Measurements from ENCODE around the gene KIF16B. TPM values are rescaled to one million over a fixed set of nuclear protein-coding genes. Genes with fewer than 3 reads are reported as not detected.

The KIF16B gene
- total and polyA plus RNA-seq, 10 of the 15 experiments (the other 5 are each of a cell fraction or from before 2014, with no cell fraction given) = 0.21 to 5.2 (median 3.0) TPM

DNA sequence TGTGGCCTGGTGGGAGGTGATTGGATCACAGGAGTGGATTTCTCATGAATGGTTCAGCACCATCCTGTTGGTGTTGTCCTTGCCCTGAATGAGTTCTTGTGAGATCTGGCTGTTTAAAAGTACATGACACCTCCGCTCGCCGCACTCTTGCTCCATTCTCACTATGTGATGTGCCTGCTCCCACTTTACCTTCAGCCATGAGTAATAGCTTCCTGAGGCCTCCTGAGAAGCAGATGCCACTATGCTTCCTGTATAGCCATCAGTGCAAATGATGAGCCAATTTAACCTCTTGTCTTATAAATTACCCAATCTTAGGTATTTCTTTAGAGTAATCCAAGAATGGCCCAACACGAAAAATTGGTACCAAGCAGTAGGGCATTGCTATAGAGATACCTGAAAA lies 34.5 kb downstream of the KIF16B start:
- Histone ChIP-seq H3K4me1 (ENCODE audit: control insufficient read depth, insufficient read depth, low read length) (no peaks in the 10 kb centered on the region), H3K4me2 (ENCODE audit: control insufficient read depth, insufficient read depth) (no peak overlapping the region), H3K79me2 (ENCODE audit: control insufficient read depth, insufficient read depth, low read length) (no peaks in the 10 kb centered on the region), H3K9ac (ENCODE audit: control insufficient read depth, insufficient read depth, low read length) (no peak overlapping the region), H3K27ac (ENCODE audit: control insufficient read depth, insufficient read depth) (no peak overlapping the region), H3K27me3 (replicated peaks in 1 of 2; ENCODE audit: control insufficient read depth in 2 of 2, insufficient read depth in 2 of 2, low read length in 1 of 2) (no peaks in the 10 kb centered on the region), H2AFZ (ENCODE audit: control insufficient read depth, low read depth, low read length) (no peak overlapping the region), H3K9me3 (replicated peaks; ENCODE audit: control insufficient read depth, insufficient read depth, low read length) (no peaks in the 10 kb centered on the region), H3K36me3 (ENCODE audit: control insufficient read depth in 2 of 2, insufficient read depth in 2 of 2, low read length in 1 of 2) (no peaks in the 10 kb centered on the region), H3K4me3 (no peak overlapping the region), H4K20me1 (ENCODE audit: control insufficient read depth, insufficient read depth) (no peaks in the 10 kb centered on the region)
- in situ Hi-C loops (cut with MboI) = no loop called here
- no peak for FAIRE-seq
- DNase-seq (ENCODE audit: low read depth, low spot score) = no peak
- POLR2A ChIA-PET = no interaction called here
- BruUV-seq (replicated peaks) = no TSS peak
- intact Hi-C loops (cut with micrococcal nuclease; ENCODE audit: unreplicated experiment) = no loop called here
- CTCF ChIA-PET = no interaction called here
- SMC1A ChIA-PET (ENCODE audit: uncharacterized antibody, unreplicated experiment) = interaction anchor here (0.5 kb wide), 1 partner anchor 74 kb away, joined by 3 read pairs; no protein-coding TSS in a partner anchor
- 66% methylated on average over 4 of the region's 4 CpGs for WGBS (ENCODE audit: insufficient coverage, insufficient replicate concordance, low lambda C conversion rate, missing lambda C conversion rate)
- RAD21 ChIA-PET (ENCODE audit: unreplicated experiment) = no interaction called here
- ATAC-seq = no peak
- TF ChIP-seq SMC3 (IDR thresholded peaks at IDR 0.05; ENCODE audit: borderline replicate concordance, low read length) (no peak), TARDBP (IDR thresholded peaks at IDR 0.05; ENCODE audit: borderline replicate concordance) (no peak), TCF12 (IDR thresholded peaks at IDR 0.05; ENCODE audit: low read depth, low read length) (no peak), ZNF24 (IDR thresholded peaks at IDR 0.05) (no peak), SUZ12 (IDR thresholded peaks at IDR 0.05; ENCODE audit: unreplicated experiment) (no peak), EED (IDR thresholded peaks at IDR 0.05; ENCODE audit: low read depth) (no peak), SMAD5 (IDR thresholded peaks at IDR 0.05; ENCODE audit: low read depth) (no peak), EGR1 (IDR thresholded peaks at IDR 0.05; ENCODE audit: borderline replicate concordance in 1 of 2, low read depth in 2 of 2, low read length in 2 of 2) (no peak), LARP7 (IDR thresholded peaks at IDR 0.05) (no peak), BCL11A (IDR thresholded peaks at IDR 0.05; ENCODE audit: low read depth, low read length) (no peak)
- TF ChIP-seq, protein P1, sequence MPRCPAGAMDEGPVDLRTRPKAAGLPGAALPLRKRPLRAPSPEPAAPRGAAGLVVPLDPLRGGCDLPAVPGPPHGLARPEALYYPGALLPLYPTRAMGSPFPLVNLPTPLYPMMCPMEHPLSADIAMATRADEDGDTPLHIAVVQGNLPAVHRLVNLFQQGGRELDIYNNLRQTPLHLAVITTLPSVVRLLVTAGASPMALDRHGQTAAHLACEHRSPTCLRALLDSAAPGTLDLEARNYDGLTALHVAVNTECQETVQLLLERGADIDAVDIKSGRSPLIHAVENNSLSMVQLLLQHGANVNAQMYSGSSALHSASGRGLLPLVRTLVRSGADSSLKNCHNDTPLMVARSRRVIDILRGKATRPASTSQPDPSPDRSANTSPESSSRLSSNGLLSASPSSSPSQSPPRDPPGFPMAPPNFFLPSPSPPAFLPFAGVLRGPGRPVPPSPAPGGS (IDR thresholded peaks at IDR 0.05; ENCODE audit: borderline replicate concordance, insufficient read depth, low read depth, low read length, poor library complexity, severe bottlenecking) = no peak
- TF ChIP-seq, protein P2, sequence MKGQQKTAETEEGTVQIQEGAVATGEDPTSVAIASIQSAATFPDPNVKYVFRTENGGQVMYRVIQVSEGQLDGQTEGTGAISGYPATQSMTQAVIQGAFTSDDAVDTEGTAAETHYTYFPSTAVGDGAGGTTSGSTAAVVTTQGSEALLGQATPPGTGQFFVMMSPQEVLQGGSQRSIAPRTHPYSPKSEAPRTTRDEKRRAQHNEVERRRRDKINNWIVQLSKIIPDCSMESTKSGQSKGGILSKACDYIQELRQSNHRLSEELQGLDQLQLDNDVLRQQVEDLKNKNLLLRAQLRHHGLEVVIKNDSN (IDR thresholded peaks at IDR 0.05; ENCODE audit: borderline replicate concordance, extremely low read length, insufficient read depth, low read depth, low read length) = no peak
- TF ChIP-seq, protein P3, sequence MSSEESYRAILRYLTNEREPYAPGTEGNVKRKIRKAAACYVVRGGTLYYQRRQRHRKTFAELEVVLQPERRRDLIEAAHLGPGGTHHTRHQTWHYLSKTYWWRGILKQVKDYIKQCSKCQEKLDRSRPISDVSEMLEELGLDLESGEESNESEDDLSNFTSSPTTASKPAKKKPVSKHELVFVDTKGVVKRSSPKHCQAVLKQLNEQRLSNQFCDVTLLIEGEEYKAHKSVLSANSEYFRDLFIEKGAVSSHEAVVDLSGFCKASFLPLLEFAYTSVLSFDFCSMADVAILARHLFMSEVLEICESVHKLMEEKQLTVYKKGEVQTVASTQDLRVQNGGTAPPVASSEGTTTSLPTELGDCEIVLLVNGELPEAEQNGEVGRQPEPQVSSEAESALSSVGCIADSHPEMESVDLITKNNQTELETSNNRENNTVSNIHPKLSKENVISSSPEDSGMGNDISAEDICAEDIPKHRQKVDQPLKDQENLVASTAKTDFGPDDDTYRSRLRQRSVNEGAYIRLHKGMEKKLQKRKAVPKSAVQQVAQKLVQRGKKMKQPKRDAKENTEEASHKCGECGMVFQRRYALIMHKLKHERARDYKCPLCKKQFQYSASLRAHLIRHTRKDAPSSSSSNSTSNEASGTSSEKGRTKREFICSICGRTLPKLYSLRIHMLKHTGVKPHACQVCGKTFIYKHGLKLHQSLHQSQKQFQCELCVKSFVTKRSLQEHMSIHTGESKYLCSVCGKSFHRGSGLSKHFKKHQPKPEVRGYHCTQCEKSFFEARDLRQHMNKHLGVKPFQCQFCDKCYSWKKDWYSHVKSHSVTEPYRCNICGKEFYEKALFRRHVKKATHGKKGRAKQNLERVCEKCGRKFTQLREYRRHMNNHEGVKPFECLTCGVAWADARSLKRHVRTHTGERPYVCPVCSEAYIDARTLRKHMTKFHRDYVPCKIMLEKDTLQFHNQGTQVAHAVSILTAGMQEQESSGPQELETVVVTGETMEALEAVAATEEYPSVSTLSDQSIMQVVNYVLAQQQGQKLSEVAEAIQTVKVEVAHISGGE (CRISPR knock-in tag; IDR thresholded peaks at IDR 0.05) = no peak
- TF ChIP-seq, protein P4, sequence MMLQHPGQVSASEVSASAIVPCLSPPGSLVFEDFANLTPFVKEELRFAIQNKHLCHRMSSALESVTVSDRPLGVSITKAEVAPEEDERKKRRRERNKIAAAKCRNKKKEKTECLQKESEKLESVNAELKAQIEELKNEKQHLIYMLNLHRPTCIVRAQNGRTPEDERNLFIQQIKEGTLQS (IDR thresholded peaks at IDR 0.05; ENCODE audit: borderline replicate concordance, extremely low read depth, low read depth, low read length) = no peak
- TF ChIP-seq, protein P5, sequence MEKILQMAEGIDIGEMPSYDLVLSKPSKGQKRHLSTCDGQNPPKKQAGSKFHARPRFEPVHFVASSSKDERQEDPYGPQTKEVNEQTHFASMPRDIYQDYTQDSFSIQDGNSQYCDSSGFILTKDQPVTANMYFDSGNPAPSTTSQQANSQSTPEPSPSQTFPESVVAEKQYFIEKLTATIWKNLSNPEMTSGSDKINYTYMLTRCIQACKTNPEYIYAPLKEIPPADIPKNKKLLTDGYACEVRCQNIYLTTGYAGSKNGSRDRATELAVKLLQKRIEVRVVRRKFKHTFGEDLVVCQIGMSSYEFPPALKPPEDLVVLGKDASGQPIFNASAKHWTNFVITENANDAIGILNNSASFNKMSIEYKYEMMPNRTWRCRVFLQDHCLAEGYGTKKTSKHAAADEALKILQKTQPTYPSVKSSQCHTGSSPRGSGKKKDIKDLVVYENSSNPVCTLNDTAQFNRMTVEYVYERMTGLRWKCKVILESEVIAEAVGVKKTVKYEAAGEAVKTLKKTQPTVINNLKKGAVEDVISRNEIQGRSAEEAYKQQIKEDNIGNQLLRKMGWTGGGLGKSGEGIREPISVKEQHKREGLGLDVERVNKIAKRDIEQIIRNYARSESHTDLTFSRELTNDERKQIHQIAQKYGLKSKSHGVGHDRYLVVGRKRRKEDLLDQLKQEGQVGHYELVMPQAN (conservative IDR thresholded peaks at IDR 0.05) = no peak

Measured in GM12878 (cell line).